GM12872 (cell line): ENCODE data around the gene S100A1.

Experiments
- TF ChIP-seq, protein P1 (sequence below): IDR thresholded peaks from 3 replicates; pipeline ENCODE4 v1.5.1; 2011; ENCODE audit warnings: low read depth, mild to moderate bottlenecking, low read length, moderate library complexity; ENCODE audit not compliant: insufficient read depth

S100A1 gene

GRCh38 chr1:153628638-153629342 is 556 bp downstream of the S100A1 start:
- TF ChIP-seq, protein P1, sequence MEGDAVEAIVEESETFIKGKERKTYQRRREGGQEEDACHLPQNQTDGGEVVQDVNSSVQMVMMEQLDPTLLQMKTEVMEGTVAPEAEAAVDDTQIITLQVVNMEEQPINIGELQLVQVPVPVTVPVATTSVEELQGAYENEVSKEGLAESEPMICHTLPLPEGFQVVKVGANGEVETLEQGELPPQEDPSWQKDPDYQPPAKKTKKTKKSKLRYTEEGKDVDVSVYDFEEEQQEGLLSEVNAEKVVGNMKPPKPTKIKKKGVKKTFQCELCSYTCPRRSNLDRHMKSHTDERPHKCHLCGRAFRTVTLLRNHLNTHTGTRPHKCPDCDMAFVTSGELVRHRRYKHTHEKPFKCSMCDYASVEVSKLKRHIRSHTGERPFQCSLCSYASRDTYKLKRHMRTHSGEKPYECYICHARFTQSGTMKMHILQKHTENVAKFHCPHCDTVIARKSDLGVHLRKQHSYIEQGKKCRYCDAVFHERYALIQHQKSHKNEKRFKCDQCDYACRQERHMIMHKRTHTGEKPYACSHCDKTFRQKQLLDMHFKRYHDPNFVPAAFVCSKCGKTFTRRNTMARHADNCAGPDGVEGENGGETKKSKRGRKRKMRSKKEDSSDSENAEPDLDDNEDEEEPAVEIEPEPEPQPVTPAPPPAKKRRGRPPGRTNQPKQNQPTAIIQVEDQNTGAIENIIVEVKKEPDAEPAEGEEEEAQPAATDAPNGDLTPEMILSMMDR, result no peak

DNA sequence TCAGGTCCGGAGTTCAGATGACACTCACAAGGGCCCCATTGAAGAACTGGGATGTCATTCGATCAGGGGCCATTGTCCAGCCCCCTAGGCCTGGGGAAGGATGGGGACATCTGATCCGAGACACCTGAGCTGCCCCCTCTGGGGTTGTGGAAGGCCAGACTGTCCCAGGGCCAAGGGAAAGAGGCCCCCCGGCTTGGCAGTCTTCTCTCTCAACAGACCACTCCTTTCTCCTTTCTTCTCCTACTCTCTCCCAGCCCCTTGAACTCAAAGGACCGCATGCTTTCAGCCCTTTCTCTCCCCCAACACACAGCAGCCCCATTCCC is 1.1 kb downstream of the S100A1 start:
- TF ChIP-seq, protein P1, result no peak

- TF ChIP-seq, protein P1, result no peak
Measured at GRCh38 chr1:153629971-153630370, 1.7 kb downstream of the S100A1 start.

DNA sequence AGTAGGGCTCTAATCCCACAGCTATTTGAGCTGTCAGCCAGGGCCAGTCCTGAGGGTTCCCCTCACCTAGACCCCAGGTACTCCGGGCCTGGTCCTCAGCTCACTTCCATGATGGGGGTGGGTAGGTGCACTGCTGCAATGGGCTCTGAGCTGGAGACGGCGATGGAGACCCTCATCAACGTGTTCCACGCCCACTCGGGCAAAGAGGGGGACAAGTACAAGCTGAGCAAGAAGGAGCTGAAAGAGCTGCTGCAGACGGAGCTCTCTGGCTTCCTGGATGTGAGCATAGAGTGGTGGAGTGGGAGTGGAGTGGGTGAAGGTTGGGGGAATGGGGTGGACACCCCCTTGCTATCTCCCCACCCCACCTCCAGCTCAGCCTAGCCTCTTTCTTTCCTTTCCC is 2.1 kb downstream of the S100A1 start:
- TF ChIP-seq, protein P1, result no peak

DNA sequence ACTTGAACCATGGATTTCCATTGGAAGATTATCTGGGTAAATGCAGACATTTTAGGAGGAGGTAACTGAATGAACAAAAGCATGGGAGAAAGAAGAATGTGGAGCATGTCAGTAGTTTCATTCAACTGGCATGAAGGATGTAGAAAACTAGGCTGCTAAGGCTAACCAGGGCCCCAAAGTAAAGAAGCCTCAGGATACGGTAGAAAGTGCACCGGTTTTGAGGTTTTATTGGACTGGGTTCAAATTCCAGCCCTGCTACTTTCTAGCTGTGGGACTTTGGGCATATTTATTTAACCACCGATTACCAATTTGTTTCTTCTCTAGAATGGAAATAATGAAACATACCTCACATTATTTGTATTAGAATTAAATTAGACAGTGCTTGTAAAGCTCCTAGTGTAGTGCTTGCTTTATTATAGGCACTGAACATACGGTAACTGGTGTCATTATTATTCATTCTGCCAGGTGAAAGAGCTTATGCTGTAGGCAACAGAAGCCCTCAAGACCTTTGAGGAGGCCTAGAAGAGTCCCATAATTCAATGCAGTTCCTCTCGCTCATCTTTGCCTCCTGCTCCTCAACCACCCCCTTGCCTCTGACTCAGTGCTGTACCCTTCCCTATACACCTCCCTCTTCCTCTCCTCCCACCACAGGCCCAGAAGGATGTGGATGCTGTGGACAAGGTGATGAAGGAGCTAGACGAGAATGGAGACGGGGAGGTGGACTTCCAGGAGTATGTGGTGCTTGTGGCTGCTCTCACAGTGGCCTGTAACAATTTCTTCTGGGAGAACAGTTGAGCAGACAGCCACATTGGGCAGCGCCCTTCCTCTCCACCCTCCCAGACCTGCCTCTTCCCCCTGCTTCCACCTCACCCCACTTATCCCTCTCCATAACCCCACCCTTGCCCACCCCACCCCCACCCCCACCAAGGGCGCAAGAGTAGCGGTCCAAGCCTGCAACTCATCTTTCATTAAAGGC is 3.1 kb downstream of the S100A1 start:
- TF ChIP-seq, protein P1, result no peak

DNA sequence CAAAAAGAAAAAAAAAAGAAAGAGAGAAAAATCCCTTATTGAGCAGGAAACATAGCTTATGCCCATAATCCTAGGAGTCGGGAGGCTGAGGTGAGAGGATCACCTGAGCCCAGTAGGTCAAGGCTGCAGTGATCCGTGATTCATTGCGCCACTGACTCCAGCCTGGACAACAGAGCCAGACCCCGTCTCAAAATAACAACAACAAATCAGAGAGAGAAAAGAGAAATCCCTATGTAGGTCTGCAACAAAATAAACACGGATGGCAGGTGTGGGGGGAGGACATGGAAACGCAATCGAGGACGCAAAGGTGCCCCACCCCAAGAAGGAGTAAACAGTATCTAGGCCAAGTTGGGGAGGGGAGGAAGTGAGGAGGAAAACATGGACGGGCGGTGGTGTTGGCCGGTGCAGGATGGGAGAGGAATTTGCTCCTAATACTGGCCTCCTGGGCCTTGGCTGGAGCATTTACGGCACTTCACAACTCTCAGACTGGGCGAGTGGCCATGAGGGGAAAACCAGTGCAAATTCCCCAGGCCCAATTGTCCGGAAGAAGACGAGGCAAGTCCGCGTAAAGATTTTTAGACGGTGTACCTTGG is 5.0 kb downstream of the S100A1 start:
- TF ChIP-seq, protein P1, result no peak
